Activated naive CD8-positive, alpha-beta T cell treated with anti-CD3 and anti-CD28 coated beads, Interleukin-2, amount 50 U/mL, for 16 hours (primary cell): ENCODE data around the gene CACHD1.

Experiments
- DNase-seq: peaks from one replicate; pipeline ENCODE4 v3.0.0-alpha.2; 2020; ENCODE audit warnings: low read depth, low spot score

The CACHD1 gene

DNA sequence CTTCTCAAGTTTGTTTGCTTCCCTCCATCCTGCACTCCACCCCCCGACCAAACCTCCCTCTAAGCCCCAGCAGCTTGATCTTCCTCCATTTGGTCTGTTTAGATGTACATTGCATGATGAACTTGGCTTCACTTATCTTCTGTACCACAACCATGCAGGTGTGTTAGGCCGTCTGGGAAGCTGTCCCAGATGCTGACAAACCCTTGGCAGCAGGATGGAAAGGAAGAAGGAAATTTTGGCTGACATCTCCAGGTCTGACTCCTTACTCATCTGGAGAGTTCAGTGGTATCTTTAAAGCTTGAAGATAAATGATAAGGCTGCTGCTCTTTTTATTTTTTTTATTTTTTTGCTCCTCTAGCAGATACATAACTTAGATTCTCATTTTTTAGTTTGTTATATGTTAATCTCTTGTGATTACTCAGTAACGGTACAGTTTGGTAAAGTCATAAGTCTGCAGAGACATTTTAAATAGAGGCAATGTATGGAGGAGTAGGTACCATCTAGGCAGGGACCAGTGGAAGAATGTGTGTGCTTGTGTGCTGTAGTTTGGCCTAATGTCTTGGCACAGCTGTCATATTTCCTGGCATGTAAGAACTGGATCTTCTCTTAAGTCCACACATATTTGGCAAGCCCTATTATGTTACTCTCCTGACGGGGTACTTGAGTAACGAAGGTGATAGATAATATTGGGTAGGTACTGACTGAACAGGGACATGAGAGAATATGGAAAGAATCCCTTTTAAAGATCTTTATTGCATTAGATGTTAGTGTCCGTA, 79.7 kb downstream of the CACHD1 start:
- DNase-seq = no peak

DNA sequence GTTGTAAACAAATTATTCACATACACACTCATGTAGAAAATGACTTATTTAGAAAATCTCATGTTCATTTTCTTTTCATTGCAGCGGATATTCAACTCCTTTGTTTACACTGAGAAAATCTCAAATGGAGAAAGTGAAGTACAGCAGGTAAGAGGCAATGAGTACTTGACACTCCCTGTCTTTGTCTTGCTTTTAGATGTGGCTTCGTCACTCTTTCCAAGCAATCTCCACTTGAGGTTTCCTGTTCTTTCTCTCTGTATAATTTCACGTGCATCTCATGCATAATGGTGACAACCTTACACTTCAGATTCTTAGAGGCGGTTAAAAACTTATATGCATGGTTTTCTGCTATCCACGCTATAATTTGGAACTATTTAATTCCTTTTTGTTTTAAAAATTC, 80.6 kb downstream of the CACHD1 start:
- no peak for DNase-seq

DNA sequence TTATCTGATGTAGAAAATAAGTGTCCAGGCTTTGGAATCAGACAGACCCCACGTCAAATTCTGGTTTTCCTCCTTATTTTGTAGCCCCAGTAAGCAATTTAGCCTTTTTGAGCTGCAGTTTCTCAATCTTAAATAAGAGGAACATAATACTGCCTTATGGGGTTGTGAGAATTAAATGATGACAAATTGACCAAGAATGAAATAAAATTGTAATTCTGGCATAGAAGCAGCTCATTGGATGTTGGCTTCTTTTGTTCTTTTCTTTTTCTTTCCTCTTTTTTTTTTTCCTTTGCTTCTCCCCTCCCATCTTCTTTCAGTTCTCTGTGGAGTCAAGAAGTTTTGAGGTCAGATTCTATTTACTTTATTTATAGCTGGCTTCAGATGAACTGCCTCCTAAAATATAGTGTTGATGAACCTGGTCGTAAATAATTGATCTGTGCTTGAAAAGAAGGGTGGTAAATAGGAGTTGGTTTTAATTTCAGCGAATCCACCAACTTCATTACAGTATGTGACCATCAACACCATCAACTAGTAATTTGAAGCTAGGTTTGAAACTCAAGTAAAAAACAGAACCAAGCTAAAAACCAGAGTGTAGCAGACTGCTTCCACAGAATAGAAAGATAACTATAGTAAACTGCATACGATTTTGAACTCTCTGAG, 81.1 kb downstream of the CACHD1 start:
- no peak for DNase-seq

DNA sequence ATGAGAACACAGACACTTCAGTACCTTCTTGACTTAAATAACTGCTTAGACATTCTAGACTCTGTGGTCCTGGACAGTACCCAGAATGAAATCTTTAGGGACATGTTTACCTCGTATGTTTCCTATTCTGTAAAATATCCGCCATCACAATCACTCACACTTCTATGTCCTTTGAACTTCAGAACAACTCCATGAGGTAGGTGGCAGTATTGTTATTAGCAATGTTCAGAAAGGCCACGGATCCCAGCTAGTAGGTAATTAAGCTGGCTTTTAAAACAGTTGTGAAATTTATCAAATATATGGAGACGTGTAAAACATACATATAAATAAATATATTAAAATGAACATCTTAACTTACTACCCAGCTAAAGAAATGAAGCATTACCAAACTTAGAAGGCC, 83.4 kb downstream of the CACHD1 start:
- DNase-seq = no peak

DNA sequence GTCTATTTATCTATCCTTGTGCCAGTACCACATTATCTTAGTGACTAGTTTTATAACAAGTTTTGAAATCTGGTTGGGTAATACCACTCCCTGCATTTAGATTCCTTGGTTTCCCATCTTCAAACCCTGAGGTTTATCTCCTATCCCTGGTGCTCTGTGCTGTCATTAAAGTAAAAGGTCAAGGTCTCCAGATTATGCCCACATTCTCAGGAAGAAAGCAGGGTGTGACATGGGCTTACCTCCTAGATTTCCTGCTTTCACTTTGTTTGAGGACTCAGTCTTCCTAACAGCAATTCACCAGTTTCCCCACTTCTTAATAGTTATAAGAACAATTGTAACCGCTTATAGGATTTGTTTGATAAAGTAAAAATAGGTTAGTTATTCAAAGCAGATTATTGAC, 86.0 kb downstream of the CACHD1 start:
- DNase-seq = no peak

DNA sequence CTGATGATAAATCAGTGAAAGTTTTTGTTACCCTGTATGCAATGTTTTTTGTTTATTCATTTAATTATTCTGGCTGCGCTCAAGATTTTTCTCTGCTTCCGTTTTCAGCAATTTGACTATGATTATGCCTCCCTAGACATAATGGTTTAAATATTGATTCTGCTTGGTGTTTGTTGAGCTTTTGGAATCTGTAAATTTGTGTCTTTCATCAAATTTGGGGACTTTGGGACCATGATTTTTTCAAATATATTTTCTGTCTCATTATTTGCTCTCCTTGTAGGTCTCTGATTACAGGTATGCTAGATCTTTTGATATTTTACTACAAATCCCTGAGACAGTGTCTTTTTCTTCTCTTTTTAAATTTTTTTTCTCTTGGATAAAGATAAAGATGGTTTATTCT, 92.1 kb downstream of the CACHD1 start:
- no peak for DNase-seq

DNA sequence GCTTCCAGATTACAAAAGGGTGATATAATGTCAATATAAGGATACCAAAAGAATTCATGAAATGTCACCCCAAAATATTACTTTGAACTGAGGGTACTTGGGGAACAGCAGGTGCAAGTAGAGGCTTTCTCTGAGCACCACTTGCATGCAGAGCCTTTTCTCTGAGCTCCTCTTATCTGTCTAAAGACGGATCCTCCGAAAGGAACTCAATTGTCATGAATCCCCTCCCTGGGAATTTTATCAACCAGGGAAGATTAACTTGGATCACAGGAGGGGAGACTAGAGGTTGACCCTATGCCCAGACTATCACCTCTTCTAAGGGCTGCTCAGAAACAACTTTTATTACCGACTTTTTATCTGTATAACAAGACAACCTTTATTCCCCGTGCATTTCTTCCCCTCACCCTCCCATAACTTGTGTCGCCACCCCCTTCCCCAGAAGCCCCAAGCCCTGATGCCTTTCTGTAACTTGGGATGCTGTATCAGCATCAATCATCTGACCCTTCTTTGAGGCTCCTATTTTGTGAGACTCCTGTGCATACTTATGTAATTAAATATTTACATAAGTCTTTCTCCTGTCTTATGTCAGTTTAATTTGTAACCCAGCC, 94.1 kb downstream of the CACHD1 start:
- no peak for DNase-seq

DNA sequence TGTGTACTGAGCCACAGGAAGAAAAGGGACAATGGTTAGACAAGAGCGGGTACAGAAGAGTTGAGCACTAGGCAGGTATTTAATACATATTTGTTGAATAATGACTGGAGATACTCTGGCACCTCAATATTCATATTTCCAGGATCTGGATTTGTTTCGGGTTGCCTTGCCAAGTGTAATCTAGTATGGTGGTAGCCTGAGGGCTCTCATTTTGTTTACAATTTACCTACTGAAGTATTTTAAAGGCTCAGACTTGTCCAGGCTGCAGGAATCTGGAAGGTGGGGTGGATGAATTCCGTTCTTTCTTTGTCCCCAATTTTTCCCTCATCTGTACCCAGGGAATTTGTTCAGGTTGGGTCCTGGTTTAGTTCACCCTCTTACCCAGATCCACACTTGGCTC, 95.0 kb downstream of the CACHD1 start:
- no peak for DNase-seq

DNA sequence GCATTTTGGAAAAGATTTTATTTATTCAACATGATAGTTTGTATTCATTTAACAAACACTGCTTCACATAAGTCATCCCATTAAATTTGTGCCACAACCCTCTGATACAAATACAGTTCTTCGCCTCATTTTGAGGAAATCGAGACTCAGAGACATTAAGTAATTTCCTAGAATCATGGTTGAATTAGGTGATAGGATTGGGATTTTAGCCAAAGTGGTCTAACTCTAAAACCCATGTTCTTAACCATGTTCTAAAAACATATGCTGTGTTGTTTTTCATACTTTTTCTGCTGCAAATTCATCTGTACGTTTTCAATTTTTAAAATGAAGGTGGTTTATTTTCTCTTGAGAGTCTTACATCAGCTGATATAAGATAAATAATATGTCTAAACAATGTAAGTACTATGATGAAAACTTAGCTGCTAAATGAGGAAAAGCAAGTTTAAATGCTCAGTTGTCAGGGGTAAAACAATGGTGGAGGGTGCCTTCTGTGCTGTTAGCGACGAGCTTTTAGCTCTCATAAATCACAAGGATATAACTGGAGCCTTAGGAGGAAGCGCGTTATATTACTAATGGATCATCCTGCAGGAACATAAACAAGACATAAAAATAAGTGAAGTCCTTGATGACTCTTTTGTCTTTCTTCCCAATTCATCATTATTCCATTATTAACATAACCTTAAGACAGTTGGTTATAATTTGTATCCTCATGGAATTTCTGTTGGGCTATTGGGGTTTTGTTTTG, 97.7 kb downstream of the CACHD1 start:
- DNase-seq = no peak

DNA sequence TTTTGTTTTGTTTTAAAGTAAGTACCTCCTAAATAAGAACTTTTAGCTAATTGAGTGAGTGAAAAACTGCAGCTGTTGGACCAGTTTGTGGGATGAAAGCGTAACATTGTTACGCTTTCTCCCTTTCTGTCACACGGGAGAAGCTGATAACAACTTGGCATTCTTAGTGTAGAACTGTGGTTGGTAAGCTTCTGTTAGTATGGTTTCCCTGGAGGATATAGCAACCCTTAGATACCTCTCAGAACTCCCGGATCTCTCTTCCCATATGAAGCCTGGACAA, 98.2 kb downstream of the CACHD1 start:
- no peak for DNase-seq

DNA sequence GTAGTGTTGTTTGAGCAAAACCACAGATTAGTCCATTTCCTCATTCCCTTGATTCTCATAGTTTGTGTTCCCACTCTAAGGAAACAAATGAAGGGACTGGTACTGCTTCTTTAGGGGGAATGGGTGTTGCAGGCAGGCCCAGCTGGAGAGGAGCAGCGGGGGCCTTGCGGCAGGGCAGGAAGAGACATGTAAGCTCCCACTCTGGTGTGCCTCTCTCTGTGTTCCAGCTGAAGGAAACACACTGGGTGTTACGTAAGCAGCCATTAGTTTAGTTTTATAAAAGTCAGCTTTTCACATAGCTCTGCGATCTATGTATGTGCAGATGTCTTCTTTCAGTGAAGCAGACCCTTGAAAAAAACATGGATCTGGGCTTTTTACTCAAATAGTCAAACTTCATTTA, 99.5 kb downstream of the CACHD1 start:
- DNase-seq = no peak

DNA sequence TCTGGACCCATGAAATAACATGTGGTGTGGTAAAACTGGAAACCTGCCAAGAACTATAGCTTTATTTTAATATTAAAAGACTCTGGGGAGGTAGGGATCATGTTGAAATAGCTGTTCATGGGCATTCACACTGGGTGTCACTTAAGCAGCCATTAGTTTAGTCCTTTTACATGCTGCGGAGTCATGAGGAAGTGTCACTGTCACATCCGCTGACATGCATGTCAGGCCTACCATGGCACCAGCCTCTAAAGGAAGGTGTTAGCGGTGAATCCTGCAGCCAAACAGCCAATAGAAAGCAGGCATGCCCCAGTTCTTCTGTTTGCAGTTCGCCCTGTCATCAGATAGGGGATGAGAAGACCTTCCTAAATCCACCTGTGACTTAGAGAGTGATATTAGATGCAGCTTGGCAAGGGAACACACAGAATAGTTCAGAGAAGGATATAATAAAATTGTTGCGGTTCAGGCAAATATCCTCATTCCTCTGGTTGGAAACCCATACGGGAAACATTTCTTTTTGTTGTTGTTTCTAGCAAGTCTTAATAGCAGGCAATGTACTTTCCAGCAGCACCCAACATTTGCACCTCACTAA, 100.4 kb downstream of the CACHD1 start:
- DNase-seq = no peak

DNA sequence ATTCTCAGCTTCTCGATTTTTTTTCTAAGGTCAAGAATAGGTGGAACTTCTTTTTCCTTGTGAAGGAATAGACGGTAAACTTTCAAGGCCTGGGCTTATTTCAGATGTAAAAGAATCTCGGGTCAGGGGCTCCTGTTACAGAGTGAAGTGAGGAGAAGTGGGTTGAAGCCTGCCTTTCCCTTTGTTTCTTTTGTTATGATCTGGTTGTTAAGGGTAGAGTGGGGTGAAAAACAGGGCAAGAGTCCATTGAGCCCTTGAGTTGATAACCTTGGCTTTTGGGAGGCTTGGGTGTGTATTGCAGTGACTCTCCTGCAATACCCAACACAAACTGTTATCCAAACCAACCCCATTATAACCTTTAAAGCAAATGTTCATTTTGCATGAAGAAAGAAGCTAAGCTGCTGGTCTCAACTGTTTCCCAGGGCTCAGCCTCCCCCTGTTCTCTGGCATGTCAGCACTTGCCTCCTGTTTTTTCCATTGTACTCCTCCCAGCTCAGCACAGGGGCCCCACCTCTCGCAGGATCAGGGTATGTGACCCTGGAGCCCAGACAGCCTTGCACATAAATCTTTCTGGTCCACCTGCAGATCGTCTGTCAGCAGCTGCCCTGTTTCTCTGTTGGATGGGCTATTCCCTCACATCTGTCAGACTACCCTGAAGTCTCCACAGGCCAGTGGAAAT, 102.4 kb downstream of the CACHD1 start:
- no peak for DNase-seq

DNA sequence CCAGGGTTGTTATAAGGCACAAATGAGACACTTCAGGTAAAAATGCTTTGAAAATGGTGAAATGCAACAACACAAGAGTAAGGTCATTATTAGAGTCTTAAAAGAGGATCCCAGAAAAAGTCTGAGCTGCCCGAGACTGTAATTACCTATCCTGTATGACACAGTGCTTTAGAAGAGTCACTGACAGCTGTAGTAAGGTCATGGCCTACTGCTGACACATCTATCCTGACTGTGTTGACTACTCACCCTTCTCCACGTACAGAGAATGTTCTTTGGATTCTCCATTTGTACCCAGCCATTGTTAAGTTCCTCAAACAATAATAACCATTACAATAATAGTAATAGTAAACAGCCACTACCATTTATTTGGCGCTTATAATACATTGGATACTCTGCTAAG, 104.4 kb downstream of the CACHD1 start:
- no peak for DNase-seq

DNA sequence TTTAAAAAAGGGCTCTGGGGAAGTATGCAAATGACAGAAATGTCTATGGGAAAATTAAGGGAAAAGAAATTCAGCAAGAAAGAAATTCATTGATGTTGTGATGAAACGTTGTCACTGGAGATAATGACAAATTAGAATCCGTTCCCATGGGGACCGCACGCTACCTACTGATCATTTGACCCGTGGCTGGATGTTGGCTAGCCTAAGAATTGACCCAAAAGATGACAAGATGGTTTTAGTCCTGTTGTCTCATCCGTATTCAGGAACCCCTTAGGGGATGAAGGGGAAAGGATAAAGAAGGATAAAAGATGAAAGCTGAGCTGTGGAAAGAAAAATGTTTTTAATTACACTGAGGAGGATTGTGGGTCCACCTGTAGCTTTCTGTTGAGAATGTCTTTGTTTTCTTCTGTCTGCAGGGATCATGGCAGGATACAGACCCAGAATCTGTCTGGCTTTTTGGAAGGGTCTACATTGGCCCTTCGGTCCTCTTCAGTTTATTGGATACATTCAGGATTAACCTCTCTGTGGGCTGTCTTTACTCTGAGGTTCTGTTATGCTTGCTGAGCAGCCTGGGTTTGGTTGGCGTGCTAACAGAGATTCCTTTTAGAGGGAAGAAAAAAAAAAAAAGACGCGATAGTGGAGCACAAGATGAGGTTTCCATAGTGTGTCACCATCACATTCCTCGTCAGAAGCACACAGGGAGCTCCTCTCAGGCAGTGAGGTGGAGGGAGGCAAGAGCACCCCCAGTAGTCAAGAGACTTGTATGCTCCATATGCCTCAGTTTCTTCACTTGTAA, 106.2 kb downstream of the CACHD1 start:
- no peak for DNase-seq

DNA sequence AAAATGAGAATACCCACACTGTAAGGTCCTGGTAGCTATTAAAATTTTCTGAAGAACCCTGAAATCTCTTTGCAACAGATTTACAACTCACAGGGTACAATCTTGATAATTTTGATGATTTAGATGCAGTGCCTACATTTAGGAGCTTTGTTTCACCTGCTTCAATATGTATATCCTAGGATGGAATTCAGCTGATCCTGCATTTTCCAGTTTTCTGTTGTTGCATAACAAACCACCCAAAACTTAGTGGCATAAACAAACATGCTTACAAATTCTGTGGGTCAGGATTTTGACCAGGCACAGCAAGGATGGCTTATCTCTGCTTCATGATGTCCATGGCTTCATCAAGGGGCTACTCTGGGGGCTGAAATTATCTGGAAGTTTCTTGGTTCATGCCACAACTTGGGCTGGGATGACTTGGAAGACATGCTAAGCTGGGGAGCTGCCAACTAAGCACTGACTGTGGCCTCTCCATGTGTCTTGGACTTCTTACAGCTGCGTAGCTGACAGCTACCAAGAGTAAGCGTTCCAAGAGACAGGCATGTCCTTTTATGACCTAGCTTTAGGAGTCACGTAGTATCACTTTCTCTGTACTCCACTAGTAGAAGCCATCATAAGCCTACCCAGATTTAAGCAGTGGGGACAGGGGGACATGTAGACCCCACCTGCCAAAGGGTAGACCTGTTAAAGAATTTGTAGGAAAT, 108.5 kb downstream of the CACHD1 start:
- DNase-seq = no peak

DNA sequence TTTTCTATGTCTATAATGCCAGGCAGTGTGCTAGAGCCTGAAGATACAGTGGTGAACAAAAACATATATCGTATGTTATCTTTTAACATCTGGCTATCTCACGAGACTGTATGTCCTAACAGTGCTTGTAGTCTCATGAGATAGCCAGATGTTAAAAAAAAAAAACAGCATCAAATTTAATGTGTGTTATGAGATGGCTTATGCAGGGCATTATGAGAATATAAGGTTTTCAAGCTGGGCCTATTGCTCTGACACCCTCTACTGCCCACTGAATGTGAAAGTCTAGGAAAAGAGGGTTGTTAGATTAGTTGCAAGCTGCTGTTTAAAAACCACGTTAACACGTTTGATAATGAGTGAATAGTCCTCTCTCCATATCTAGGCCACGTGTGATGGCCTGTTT, 109.8 kb downstream of the CACHD1 start:
- DNase-seq = no peak

DNA sequence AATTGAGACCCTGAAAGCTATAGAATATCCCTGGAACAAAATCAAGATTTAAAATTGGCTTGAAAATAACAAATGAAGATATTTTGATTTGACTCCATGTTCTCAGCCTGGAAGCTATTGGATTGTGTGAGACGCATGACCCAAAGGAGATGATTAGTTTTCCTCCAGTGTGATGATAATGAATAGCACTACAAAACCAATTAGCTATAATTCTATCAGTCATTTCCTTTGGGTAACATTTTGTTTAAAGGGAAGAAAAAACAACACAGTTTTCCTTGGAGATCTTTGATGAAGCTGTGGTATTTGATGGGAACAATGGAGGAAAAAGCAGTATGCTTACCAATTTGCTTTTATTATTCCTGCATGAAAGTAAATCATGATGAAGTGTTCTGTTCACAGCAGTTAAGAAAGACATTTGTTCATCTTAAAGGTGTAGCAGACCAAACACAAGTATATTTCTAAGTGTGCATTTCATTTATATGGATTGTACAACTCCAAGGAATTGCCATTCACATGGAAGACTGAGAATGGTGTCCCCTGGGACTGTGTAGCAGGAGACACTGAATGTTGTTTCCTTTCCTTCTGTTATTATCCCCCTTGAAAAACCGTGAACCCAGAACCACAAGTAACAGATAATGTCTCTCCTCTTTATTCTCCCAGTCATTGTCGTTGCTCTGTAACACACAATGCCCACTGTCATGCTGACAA, 111.4 kb downstream of the CACHD1 start:
- DNase-seq = no peak

DNA sequence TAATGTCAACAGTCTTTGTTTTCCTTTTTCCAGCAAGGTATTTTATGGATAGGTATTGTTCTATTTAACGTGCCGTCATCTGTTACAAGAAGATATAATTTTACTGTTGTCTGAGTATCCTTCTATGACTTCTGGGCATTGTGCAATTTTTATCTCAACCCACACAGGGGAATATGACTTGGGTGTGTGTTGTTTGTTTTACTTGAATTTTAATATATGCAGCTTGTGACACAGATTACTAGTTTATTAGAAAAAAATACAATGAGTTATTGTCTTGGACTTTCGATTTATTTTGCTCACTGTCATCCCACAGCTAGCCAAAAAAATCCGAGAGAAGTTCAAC, 111.9 kb downstream of the CACHD1 start:
- no peak for DNase-seq

DNA sequence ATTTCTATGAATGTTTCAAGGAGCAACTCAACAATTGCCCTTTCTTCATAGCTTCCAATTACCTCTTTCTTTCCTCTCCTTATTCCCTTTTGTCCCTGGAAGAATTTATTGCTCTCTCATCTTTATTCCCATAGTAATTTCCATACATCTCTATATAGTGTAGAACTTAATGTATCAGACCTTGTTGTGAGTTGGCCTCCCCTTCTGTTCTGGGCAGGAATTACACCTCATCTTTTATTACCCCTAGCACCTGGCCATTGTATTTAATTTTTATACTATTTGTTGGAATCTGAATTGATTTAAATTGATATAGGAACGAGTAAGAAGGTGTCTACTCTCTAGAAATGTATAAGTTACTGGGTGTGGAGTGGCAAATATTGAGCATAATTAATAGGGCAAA, 114.5 kb downstream of the CACHD1 start:
- no peak for DNase-seq
